Osteocyte (in vitro differentiated cells): Measurements from ENCODE around the gene KRTAP9-2. TPM values are rescaled to one million over a fixed set of nuclear protein-coding genes. Genes with fewer than 3 reads are reported as not detected.
"Not testable (repeated sequence)": the region's sequence is repeated elsewhere in the genome, so short reads cannot be mapped to it uniquely, and the experiment has no call there.

Source experiments
- DNase-seq: peaks from one replicate; pipeline ENCODE4 v3.0.0; 2021; ENCODE audit warnings: mixed read lengths; ENCODE audit not compliant: unreplicated experiment; ENCODE audit errors: extremely low spot score
- H3K27ac Mint-ChIP-seq: one replicate; pipeline ENCODE4 v1.8.0; 2021; ENCODE audit warnings: mild to moderate bottlenecking, mixed read lengths; ENCODE audit not compliant: unreplicated experiment
- H3K27me3 Mint-ChIP-seq: one replicate; pipeline ENCODE4 v1.8.0; 2021; ENCODE audit warnings: mixed read lengths; ENCODE audit not compliant: unreplicated experiment
- H3K36me3 Mint-ChIP-seq: one replicate; pipeline ENCODE4 v1.8.0; 2021; ENCODE audit warnings: mixed read lengths; ENCODE audit not compliant: unreplicated experiment
- H3K4me1 Mint-ChIP-seq: one replicate; pipeline ENCODE4 v1.8.0; 2021; ENCODE audit warnings: mixed read lengths; ENCODE audit not compliant: unreplicated experiment
- H3K4me3 Mint-ChIP-seq: one replicate; pipeline ENCODE4 v1.8.0; 2021; ENCODE audit warnings: mild to moderate bottlenecking, moderate library complexity, mixed read lengths; ENCODE audit not compliant: unreplicated experiment
- H3K9me3 Mint-ChIP-seq: one replicate; pipeline ENCODE4 v1.8.0; 2021; ENCODE audit warnings: mixed read lengths; ENCODE audit not compliant: unreplicated experiment
- CTCF ChIP-seq: fragments of 200-600 bp; sonication (generic); IDR thresholded peaks from 2 replicates; pipeline ENCODE4 v1.5.0; 2021; ENCODE audit warnings: antibody characterized with exemption, mild to moderate bottlenecking, moderate library complexity
- total RNA-seq: library from RNA; stranded (reverse); gene quantifications from 2 replicates; pipeline ENCODE4 v1.2.1, GENCODE V29; 2021

KRTAP9-2 gene
- total RNA-seq, 1 donor from 2014 or later = not detected

DNA sequence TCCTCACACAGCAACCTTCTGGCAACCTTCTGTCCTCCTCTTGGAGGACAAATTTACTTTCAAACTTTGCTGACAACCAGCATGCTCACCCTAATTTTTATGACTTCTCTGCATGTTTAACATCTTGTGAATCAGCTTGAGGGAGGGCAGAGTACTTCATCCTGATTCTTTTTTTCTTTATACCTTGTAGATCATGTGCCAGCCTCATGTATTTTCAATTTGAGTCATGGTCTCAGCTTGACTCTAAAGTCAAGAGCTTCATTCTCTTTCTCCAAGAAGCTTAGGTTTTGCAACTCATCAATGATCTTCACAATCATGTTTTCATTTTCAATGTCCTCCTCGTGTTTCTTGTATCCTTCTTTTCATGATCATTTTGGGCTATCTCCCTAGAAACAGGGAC is 45.4 kb downstream of the KRTAP9-2 start:
- Mint-ChIP-seq H3K27ac (no peak overlapping the region), H3K36me3 (no peaks in the 10 kb centered on the region), H3K27me3 (peaks cover 2% of the 10 kb centered on the region), H3K4me1 (no peaks in the 10 kb centered on the region), H3K4me3 (no peak overlapping the region), H3K9me3 (no peaks in the 10 kb centered on the region)
- DNase-seq = no peak
- TF ChIP-seq CTCF = no peak

DNA sequence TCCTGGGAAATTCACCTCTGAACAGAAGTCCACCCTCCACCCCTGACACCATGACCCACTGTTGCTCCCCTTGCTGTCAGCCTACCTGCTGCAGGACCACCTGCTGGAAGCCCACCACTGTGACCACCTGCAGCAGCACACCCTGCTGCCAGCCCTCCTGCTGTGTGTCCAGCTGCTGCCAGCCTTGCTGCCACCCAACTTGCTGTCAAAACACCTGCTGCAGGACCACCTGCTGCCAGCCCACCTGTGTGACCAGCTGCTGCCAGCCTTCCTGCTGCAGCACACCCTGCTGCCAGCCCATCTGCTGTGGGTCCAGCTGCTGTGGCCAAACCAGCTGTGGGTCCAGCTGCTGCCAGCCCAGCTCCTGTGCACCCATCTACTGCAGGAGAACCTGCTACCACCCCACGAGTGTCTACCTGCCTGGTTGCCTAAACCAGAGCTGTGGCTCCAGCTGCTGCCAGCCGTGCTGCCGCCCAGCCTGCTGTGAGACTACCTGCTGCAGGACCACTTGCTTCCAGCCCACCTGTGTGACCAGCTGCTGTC is 49.3 kb downstream of the KRTAP9-2 start, which contains the start of gene KRTAP9-7:
Gene KRTAP9-7, plus strand, starts transcription at position 51 of the 543 bp plus-strand sequence. Its CDS starts 0 bp downstream, at position 51.
- not testable (repeated sequence) for H3K4me1 Mint-ChIP-seq

More for the DNA sequence above, 49.3 kb downstream of the KRTAP9-2 start, which contains the start of gene KRTAP9-7:
- H3K36me3 Mint-ChIP-seq, H3K9me3 Mint-ChIP-seq, H3K27ac Mint-ChIP-seq, H3K4me3 Mint-ChIP-seq, DNase-seq, H3K27me3 Mint-ChIP-seq: not testable (repeated sequence)

Other genes starting within 250 kb of the KRTAP9-2 start
- gene KRT40, start 242.3 kb upstream of the KRTAP9-2 start, total RNA-seq = not detected in 2 replicates
- not detected in 2 replicates for gene KRTAP3-3, start 232.5 kb upstream of the KRTAP9-2 start, total RNA-seq
- not detected in 2 replicates for gene KRTAP3-2, start 226.7 kb upstream of the KRTAP9-2 start, total RNA-seq
- gene KRTAP3-1, start 217.5 kb upstream of the KRTAP9-2 start, total RNA-seq = not detected in 2 replicates
- not detected in 2 replicates for gene KRTAP1-5, start 199.4 kb upstream of the KRTAP9-2 start, total RNA-seq
- gene KRTAP1-4, start 196.5 kb upstream of the KRTAP9-2 start, total RNA-seq = not detected in 2 replicates
- not detected in 2 replicates for gene KRTAP1-3, start 191.8 kb upstream of the KRTAP9-2 start, total RNA-seq
- not detected in 2 replicates for gene KRTAP1-1, start 185.2 kb upstream of the KRTAP9-2 start, total RNA-seq
- gene KRTAP2-1, start 179.3 kb upstream of the KRTAP9-2 start, total RNA-seq = not detected in 2 replicates
- gene KRTAP2-2, start 171.4 kb upstream of the KRTAP9-2 start, total RNA-seq = not detected in 2 replicates
- not detected in 2 replicates for gene KRTAP2-3, start 166.5 kb upstream of the KRTAP9-2 start, total RNA-seq
- not detected in 2 replicates for gene KRTAP2-4, start 160.8 kb upstream of the KRTAP9-2 start, total RNA-seq
- gene KRTAP4-7, start 142.5 kb upstream of the KRTAP9-2 start, total RNA-seq = not detected in 2 replicates
- not detected in 2 replicates for gene KRTAP4-8, start 128.5 kb upstream of the KRTAP9-2 start, total RNA-seq
- gene KRTAP4-16, start 124.4 kb upstream of the KRTAP9-2 start, total RNA-seq = not detected in 2 replicates
- not detected in 2 replicates for gene KRTAP4-9, start 121.3 kb upstream of the KRTAP9-2 start, total RNA-seq
- not detected in 2 replicates for gene KRTAP4-11, start 108.3 kb upstream of the KRTAP9-2 start, total RNA-seq
- gene KRTAP4-12, start 102.5 kb upstream of the KRTAP9-2 start, total RNA-seq = not detected in 2 replicates
- not detected in 2 replicates for gene KRTAP4-6, start 86.1 kb upstream of the KRTAP9-2 start, total RNA-seq
- not detected in 2 replicates for gene KRTAP4-5, start 76.8 kb upstream of the KRTAP9-2 start, total RNA-seq
- gene KRTAP4-4, start 65.9 kb upstream of the KRTAP9-2 start, total RNA-seq = not detected in 2 replicates
- not detected in 2 replicates for gene KRTAP4-3, start 58.4 kb upstream of the KRTAP9-2 start, total RNA-seq
- not detected in 2 replicates for gene KRTAP4-2, start 48.4 kb upstream of the KRTAP9-2 start, total RNA-seq
- gene KRTAP4-1, start 41.7 kb upstream of the KRTAP9-2 start, total RNA-seq = not detected in 2 replicates
- not detected in 2 replicates for gene KRTAP9-1, start 36.8 kb upstream of the KRTAP9-2 start, total RNA-seq
- not detected in 2 replicates for gene KRTAP9-3, start 5.8 kb downstream of the KRTAP9-2 start, total RNA-seq
- not detected in 2 replicates for gene KRTAP9-8, start 11.4 kb downstream of the KRTAP9-2 start, total RNA-seq
- gene KRTAP9-4, start 23.0 kb downstream of the KRTAP9-2 start, total RNA-seq = not detected in 2 replicates
- gene KRTAP9-9, start 28.7 kb downstream of the KRTAP9-2 start, total RNA-seq = not detected in 2 replicates
- not detected in 2 replicates for gene KRTAP9-6, start 38.7 kb downstream of the KRTAP9-2 start, total RNA-seq
- gene KRTAP9-7, start 49.0 kb downstream of the KRTAP9-2 start, total RNA-seq = not detected in 2 replicates
- gene KRTAP29-1, start 76.2 kb downstream of the KRTAP9-2 start, total RNA-seq = not detected in 2 replicates
- gene KRTAP16-1, start 82.7 kb downstream of the KRTAP9-2 start, total RNA-seq = not detected in 2 replicates
- not detected in 2 replicates for gene KRTAP17-1, start 89.1 kb downstream of the KRTAP9-2 start, total RNA-seq
- gene KRT33A, start 124.2 kb downstream of the KRTAP9-2 start, total RNA-seq = not detected in 2 replicates
- not detected in 2 replicates for gene KRT33B, start 143.2 kb downstream of the KRTAP9-2 start, total RNA-seq
- gene KRT34, start 155.7 kb downstream of the KRTAP9-2 start, total RNA-seq = not detected in 2 replicates
- not detected in 2 replicates for gene KRT31, start 171.0 kb downstream of the KRTAP9-2 start, total RNA-seq
- gene KRT37, start 197.9 kb downstream of the KRTAP9-2 start, total RNA-seq = not detected in 2 replicates
- not detected in 2 replicates for gene KRT38, start 214.3 kb downstream of the KRTAP9-2 start, total RNA-seq
- gene KRT32, start 240.7 kb downstream of the KRTAP9-2 start, total RNA-seq = not detected in 2 replicates